Measurements from ENCODE around the gene LTBR. TPM values are rescaled to one million over a fixed set of nuclear protein-coding genes. Genes with fewer than 3 reads are reported as not detected.

LTBR gene
- polyA plus RNA-seq, 1 donor from 2014 or later = not detected

GRCh38 chr12:6424008-6424347, 40.0 kb downstream of the LTBR start:
- Histone ChIP-seq H3F3A (ENCODE audit: insufficient read depth, low read length, poor library complexity, severe bottlenecking) (no peaks in the 10 kb centered on the region), H3K9me2 (ENCODE audit: insufficient read depth, low read length) (no peaks in the 10 kb centered on the region), H3K27me3 (ENCODE audit: insufficient read depth, low read depth, low read length) (no peaks in the 10 kb centered on the region), H3K4me3 (ENCODE audit: low read length) (no peak overlapping the region), H2AFZ (ENCODE audit: low read depth, low read length) (no peak overlapping the region), H3K9ac (ENCODE audit: low read length) (no peak overlapping the region), H3K27ac (ENCODE audit: low read length) (no peak overlapping the region), H3K79me2 (replicated peaks; ENCODE audit: insufficient read depth, low read length) (no peaks in the 10 kb centered on the region), H4K20me1 (ENCODE audit: insufficient read depth) (no peaks in the 10 kb centered on the region), H3K4me2 (ENCODE audit: low read length) (no peak overlapping the region), H3K9me3 (ENCODE audit: low read length) (no peaks in the 10 kb centered on the region), H3K36me3 (ENCODE audit: insufficient read depth, low read length) (no peaks in the 10 kb centered on the region)
- no peak for TF ChIP-seq TAF1 (IDR thresholded peaks at IDR 0.05; ENCODE audit: low read depth)
- TF ChIP-seq, protein P1, sequence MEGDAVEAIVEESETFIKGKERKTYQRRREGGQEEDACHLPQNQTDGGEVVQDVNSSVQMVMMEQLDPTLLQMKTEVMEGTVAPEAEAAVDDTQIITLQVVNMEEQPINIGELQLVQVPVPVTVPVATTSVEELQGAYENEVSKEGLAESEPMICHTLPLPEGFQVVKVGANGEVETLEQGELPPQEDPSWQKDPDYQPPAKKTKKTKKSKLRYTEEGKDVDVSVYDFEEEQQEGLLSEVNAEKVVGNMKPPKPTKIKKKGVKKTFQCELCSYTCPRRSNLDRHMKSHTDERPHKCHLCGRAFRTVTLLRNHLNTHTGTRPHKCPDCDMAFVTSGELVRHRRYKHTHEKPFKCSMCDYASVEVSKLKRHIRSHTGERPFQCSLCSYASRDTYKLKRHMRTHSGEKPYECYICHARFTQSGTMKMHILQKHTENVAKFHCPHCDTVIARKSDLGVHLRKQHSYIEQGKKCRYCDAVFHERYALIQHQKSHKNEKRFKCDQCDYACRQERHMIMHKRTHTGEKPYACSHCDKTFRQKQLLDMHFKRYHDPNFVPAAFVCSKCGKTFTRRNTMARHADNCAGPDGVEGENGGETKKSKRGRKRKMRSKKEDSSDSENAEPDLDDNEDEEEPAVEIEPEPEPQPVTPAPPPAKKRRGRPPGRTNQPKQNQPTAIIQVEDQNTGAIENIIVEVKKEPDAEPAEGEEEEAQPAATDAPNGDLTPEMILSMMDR (IDR thresholded peaks at IDR 0.05; ENCODE audit: poor library complexity, severe bottlenecking) = no peak
- TF ChIP-seq POLR2AphosphoS5 (IDR thresholded peaks at IDR 0.05) = no peak
- TF ChIP-seq SMC3 (conservative IDR thresholded peaks at IDR 0.05; ENCODE audit: poor library complexity) = no peak
- TF ChIP-seq EP300 (conservative IDR thresholded peaks at IDR 0.05; ENCODE audit: poor library complexity, severe bottlenecking) = no peak
- no peak for TF ChIP-seq MXI1 (conservative IDR thresholded peaks at IDR 0.05; ENCODE audit: poor library complexity, severe bottlenecking)
- no peak for TF ChIP-seq REST (IDR thresholded peaks at IDR 0.05; ENCODE audit: borderline replicate concordance)
- TF ChIP-seq EZH2 (IDR thresholded peaks at IDR 0.05; ENCODE audit: borderline replicate concordance, insufficient read depth, low read length, poor library complexity, severe bottlenecking) = no peak
- TF ChIP-seq RAD21 (conservative IDR thresholded peaks at IDR 0.05) = no peak

- H3F3A ChIP-seq (ENCODE audit: insufficient read depth, low read length, poor library complexity, severe bottlenecking) = no peaks in the 10 kb centered on the region
- no peak for TF ChIP-seq SMC3 (conservative IDR thresholded peaks at IDR 0.05; ENCODE audit: poor library complexity)
- no peak for TF ChIP-seq TAF1 (IDR thresholded peaks at IDR 0.05; ENCODE audit: low read depth)
- TF ChIP-seq RAD21 (conservative IDR thresholded peaks at IDR 0.05) = no peak
- TF ChIP-seq, protein P1 (IDR thresholded peaks at IDR 0.05; ENCODE audit: poor library complexity, severe bottlenecking) = no peak
- no peak for TF ChIP-seq REST (IDR thresholded peaks at IDR 0.05; ENCODE audit: borderline replicate concordance)
- TF ChIP-seq POLR2AphosphoS5 (IDR thresholded peaks at IDR 0.05) = no peak
Observed at GRCh38 chr12:6424866-6425265, 40.9 kb downstream of the LTBR start.

More at GRCh38 chr12:6424866-6425265, 40.9 kb downstream of the LTBR start:
- H3K4me3 ChIP-seq (ENCODE audit: low read length) = no peak overlapping the region
- H3K9ac ChIP-seq (ENCODE audit: low read length) = no peak overlapping the region
- no peak overlapping the region for H3K27ac ChIP-seq (ENCODE audit: low read length)
- no peaks in the 10 kb centered on the region for H3K36me3 ChIP-seq (ENCODE audit: insufficient read depth, low read length)
- H2AFZ ChIP-seq (ENCODE audit: low read depth, low read length) = no peak overlapping the region
- H3K9me2 ChIP-seq (ENCODE audit: insufficient read depth, low read length) = no peaks in the 10 kb centered on the region
- H4K20me1 ChIP-seq (ENCODE audit: insufficient read depth) = no peaks in the 10 kb centered on the region
- no peak overlapping the region for H3K4me2 ChIP-seq (ENCODE audit: low read length)
- no peaks in the 10 kb centered on the region for H3K9me3 ChIP-seq (ENCODE audit: low read length)
- H3K79me2 ChIP-seq (replicated peaks; ENCODE audit: insufficient read depth, low read length) = no peaks in the 10 kb centered on the region
- no peaks in the 10 kb centered on the region for H3K27me3 ChIP-seq (ENCODE audit: insufficient read depth, low read depth, low read length)
